Caco-2 (cell line): ENCODE measurements around the gene ADGRB2. TPM values are rescaled to one million over a fixed set of nuclear protein-coding genes. Genes with fewer than 3 reads are reported as not detected.

ENCODE experiments used
- BruUV-seq: library from RNA; stranded (reverse); fragments of 400-500 nt; replicated peaks from 2 replicates; lab custom pipeline; 2021; lab: Mats Ljungman, UMichigan
- CTCF ChIA-PET: fragments of 300-600 bp; sonication (Branson Sonifier 250); formaldehyde crosslinking; loops from one replicate; lab custom pipeline; 2022; ENCODE audit warnings: antibody characterized with exemption; lab: Charles Lee
- POLR2A ChIA-PET: fragments of 300-600 bp; sonication (Branson Sonifier 250); formaldehyde crosslinking; loops from one replicate; lab custom pipeline; 2022; ENCODE audit warnings: antibody characterized with exemption; lab: Charles Lee
- DNase-seq, 2 experiments: peaks; one replicate each; pipeline versions ENCODE4 v3.0.0 to v3.0.0-alpha.2; 2020 to 2022
- H3K27me3 ChIP-seq: replicated peaks from 2 replicates; pipeline ENCODE4 v1.6.0; 2011; ENCODE audit warnings: low read length; ENCODE audit not compliant: control insufficient read depth, insufficient read depth
- H3K36me3 ChIP-seq: 2 replicates; pipeline ENCODE4 v1.5.1; 2011; ENCODE audit warnings: low read length; ENCODE audit not compliant: control insufficient read depth, insufficient read depth
- H3K4me1 ChIP-seq: fragments of 250-450 bp; sonication (Bioruptor Pico); 2 replicates; pipeline ENCODE4 v1.5.1; 2020; ENCODE audit warnings: mild to moderate bottlenecking
- H3K4me3 ChIP-seq: 2 replicates; pipeline ENCODE4 v1.5.1; 2011; ENCODE audit warnings: low read depth, mild to moderate bottlenecking, control low read depth, low read length
- H3K9me3 ChIP-seq: fragments of 250-450 bp; sonication (Bioruptor Pico); 2 replicates; pipeline ENCODE4 v1.5.1; 2020; ENCODE audit warnings: mild to moderate bottlenecking, moderate library complexity
- H3K27ac Mint-ChIP-seq: one replicate; pipeline ENCODE4 v1.8.0; 2022; ENCODE audit warnings: mixed read lengths; ENCODE audit not compliant: unreplicated experiment
- H3K27me3 Mint-ChIP-seq: one replicate; pipeline ENCODE4 v1.8.0; 2022; ENCODE audit warnings: mixed read lengths; ENCODE audit not compliant: insufficient read depth, unreplicated experiment
- H3K36me3 Mint-ChIP-seq: one replicate; pipeline ENCODE4 v1.8.0; 2022; ENCODE audit warnings: mild to moderate bottlenecking, mixed read lengths; ENCODE audit not compliant: insufficient read depth, unreplicated experiment
- H3K4me1 Mint-ChIP-seq: one replicate; pipeline ENCODE4 v1.8.0; 2022; ENCODE audit warnings: low read depth, mixed read lengths; ENCODE audit not compliant: unreplicated experiment
- H3K4me3 Mint-ChIP-seq: one replicate; pipeline ENCODE4 v1.8.0; 2022; ENCODE audit warnings: mild to moderate bottlenecking, moderate library complexity, mixed read lengths; ENCODE audit not compliant: unreplicated experiment
- H3K9me3 Mint-ChIP-seq: one replicate; pipeline ENCODE4 v1.8.0; 2022; ENCODE audit warnings: mixed read lengths; ENCODE audit not compliant: unreplicated experiment
- intact Hi-C: fragments of 100-400 bp; cut with micrococcal nuclease; formaldehyde crosslinking; loops from one replicate; pipeline ENCODE4 v1.10.0; 2022; ENCODE audit not compliant: unreplicated experiment
- total RNA-seq: library from RNA; stranded (reverse); gene quantifications from 2 replicates; pipeline ENCODE4 v1.2.3, GENCODE V29; 2022
- TF ChIP-seq, protein P1 (sequence below), 2 experiments: fragments of 200-600 bp in 1 of 2; IDR thresholded peaks; 1 replicate in 1 of 2; 2 replicates in 1 of 2; pipeline versions ENCODE4 v1.5.1 to v1.8.0; 2011 to 2022; ENCODE audit warnings: antibody characterized with exemption in 1 of 2, control low read depth in 1 of 2, inconsistent platforms in 1 of 2, low read depth in 1 of 2, low read length in 1 of 2, mild to moderate bottlenecking in 1 of 2, moderate library complexity in 1 of 2; ENCODE audit not compliant: insufficient read depth in 1 of 2, severe bottlenecking in 1 of 2, unreplicated experiment in 1 of 2

ADGRB2 gene
- total RNA-seq, 1 experiment from 2014 or later, result 2.2 TPM

DNA sequence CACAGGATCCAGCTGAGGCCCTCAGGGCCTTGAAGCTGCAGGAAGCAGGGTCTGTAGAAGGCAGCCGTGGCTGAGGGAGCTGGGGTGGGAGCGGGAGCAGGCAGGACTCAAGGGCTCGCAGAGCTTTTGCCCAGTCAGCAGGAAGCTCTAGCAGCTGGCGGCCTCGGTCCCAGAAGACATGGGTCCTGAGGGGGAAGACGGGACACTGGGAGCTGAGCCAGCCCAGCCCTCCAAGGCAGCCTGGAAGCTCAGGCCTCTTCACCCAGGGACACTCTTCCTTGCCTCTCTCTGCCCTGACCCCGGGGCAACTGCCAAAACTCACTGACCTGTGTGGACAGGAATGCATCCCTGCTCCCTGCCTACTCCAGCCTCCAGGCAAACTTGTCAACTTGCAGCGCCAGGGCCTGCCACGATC lies 8.9 kb downstream of the ADGRB2 start:
- H3K36me3 ChIP-seq, result no peaks in the 10 kb centered on the region
- TF ChIP-seq, protein P1, sequence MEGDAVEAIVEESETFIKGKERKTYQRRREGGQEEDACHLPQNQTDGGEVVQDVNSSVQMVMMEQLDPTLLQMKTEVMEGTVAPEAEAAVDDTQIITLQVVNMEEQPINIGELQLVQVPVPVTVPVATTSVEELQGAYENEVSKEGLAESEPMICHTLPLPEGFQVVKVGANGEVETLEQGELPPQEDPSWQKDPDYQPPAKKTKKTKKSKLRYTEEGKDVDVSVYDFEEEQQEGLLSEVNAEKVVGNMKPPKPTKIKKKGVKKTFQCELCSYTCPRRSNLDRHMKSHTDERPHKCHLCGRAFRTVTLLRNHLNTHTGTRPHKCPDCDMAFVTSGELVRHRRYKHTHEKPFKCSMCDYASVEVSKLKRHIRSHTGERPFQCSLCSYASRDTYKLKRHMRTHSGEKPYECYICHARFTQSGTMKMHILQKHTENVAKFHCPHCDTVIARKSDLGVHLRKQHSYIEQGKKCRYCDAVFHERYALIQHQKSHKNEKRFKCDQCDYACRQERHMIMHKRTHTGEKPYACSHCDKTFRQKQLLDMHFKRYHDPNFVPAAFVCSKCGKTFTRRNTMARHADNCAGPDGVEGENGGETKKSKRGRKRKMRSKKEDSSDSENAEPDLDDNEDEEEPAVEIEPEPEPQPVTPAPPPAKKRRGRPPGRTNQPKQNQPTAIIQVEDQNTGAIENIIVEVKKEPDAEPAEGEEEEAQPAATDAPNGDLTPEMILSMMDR (IDR thresholded peaks at IDR 0.05; ENCODE audit: insufficient read depth in 1 of 2, low read depth in 1 of 2, low read length in 1 of 2, severe bottlenecking in 1 of 2, unreplicated experiment in 1 of 2), result no peak
- Mint-ChIP-seq H3K9me3 (no peaks in the 10 kb centered on the region), H3K27me3 (peaks cover 3% of the 10 kb centered on the region), H3K36me3 (no peaks in the 10 kb centered on the region), H3K4me3 (no peak overlapping the region), H3K27ac (no peak overlapping the region), H3K4me1 (peaks cover 8% of the 10 kb centered on the region)
- ChIA-PET POLR2A (no interaction called here), CTCF (interaction anchor here (1.6 kb wide), 1 partner anchor 10 kb away, joined by 4 read pairs; no protein-coding TSS in a partner anchor)
- H3K4me1 ChIP-seq, result peaks cover 13% of the 10 kb centered on the region
- intact Hi-C loops, result no loop called here
- no peaks in the 10 kb centered on the region for H3K27me3 ChIP-seq
- BruUV-seq, result no TSS peak
- H3K9me3 ChIP-seq, result no peaks in the 10 kb centered on the region
- DNase-seq, result no peak
- no peak overlapping the region for H3K4me3 ChIP-seq

DNA sequence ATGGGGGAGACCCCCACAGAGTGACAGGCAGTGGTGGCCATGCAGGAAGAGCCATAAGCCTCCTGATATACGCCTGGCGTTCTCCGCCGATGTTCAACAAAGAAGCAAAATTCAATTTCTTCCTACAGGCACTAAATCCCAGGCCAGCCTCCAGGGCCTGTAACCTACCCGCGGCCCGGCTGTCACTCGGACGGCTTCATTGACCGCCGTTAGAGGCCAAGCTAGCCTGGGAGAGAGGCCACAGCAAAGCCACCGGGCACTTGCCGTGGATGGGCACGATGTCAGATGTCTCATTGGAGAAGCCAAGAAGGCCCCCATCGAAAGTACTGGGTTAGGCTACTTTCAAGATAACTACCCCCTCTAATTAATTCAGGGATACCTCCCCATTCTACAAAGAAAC lies 9.7 kb downstream of the ADGRB2 start:
- H3K4me1 ChIP-seq, result peaks cover 5% of the 10 kb centered on the region
- H3K9me3 ChIP-seq, result no peaks in the 10 kb centered on the region
- DNase-seq, result no peak
- no peaks in the 10 kb centered on the region for H3K36me3 ChIP-seq
- ChIA-PET POLR2A (no interaction called here), CTCF (interaction anchor here (1.6 kb wide), 1 partner anchor 11 kb away, joined by 4 read pairs; no protein-coding TSS in a partner anchor)
- intact Hi-C loops, result no loop called here
- no TSS peak for BruUV-seq
- peaks cover 2% of the 10 kb centered on the region for H3K4me1 Mint-ChIP-seq
- peaks cover 3% of the 10 kb centered on the region for H3K27me3 Mint-ChIP-seq
- H3K27me3 ChIP-seq, result no peaks in the 10 kb centered on the region
- H3K4me3 Mint-ChIP-seq, result no peak overlapping the region
- TF ChIP-seq, protein P1 (IDR thresholded peaks at IDR 0.05; ENCODE audit: insufficient read depth in 1 of 2, low read depth in 1 of 2, low read length in 1 of 2, severe bottlenecking in 1 of 2, unreplicated experiment in 1 of 2), result no peak
- no peak overlapping the region for H3K27ac Mint-ChIP-seq
- no peak overlapping the region for H3K4me3 ChIP-seq
- no peaks in the 10 kb centered on the region for H3K36me3 Mint-ChIP-seq
- no peaks in the 10 kb centered on the region for H3K9me3 Mint-ChIP-seq

DNA sequence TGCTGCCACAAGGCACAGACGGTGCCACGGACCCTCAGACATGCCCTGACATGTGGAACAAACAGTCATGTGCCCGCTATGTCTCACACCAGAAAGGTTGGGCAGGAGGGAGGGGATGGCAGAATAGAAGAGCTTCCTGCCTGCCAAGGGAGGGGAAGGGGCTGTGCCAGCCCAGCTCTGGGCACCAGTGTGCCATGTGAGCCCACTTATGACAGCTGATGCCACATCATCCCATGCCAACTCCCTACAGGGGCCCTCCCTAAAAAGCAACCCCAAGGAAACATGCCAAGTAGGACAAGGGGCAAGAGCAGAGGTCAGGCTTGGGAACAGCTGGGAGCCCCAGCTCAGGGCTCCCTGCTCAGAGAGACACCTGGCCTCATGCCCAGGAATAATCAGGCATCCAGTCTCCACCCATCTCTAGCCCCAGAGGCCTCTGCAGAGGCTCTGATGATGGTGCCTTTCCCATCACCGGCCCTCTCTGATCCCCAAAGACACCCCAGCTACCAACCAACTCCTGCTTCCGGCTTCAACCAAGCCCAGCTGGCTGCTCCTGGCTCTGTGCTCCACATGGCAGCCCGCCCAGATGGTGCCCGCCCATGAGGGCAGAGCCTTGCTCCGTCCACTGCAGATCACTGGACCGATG lies 10.3 kb downstream of the ADGRB2 start:
- intact Hi-C loops, result no loop called here
- no peaks in the 10 kb centered on the region for H3K36me3 Mint-ChIP-seq
- Histone ChIP-seq H3K36me3 (no peaks in the 10 kb centered on the region), H3K27me3 (no peaks in the 10 kb centered on the region), H3K4me3 (no peak overlapping the region), H3K4me1 (no peaks in the 10 kb centered on the region; the same call in 1 of the 2 replicates), H3K9me3 (no peaks in the 10 kb centered on the region)
- H3K27me3 Mint-ChIP-seq, result peaks cover 3% of the 10 kb centered on the region
- ChIA-PET CTCF (interaction anchor here (0.5 kb wide), 1 partner anchor 9 kb away, joined by 8 read pairs; no protein-coding TSS in a partner anchor), POLR2A (no interaction called here)
- H3K4me3 Mint-ChIP-seq, result no peak overlapping the region
- no peaks in the 10 kb centered on the region for H3K9me3 Mint-ChIP-seq
- no peak overlapping the region for H3K27ac Mint-ChIP-seq
- TF ChIP-seq, protein P1 (IDR thresholded peaks at IDR 0.05; ENCODE audit: insufficient read depth in 1 of 2, low read depth in 1 of 2, low read length in 1 of 2, severe bottlenecking in 1 of 2, unreplicated experiment in 1 of 2), result no peak
- H3K4me1 Mint-ChIP-seq, result no peaks in the 10 kb centered on the region
- BruUV-seq, result no TSS peak
- DNase-seq, result no peak
